ENCODE results near the gene ZNF652.

- TF ChIP-seq, protein P1, sequence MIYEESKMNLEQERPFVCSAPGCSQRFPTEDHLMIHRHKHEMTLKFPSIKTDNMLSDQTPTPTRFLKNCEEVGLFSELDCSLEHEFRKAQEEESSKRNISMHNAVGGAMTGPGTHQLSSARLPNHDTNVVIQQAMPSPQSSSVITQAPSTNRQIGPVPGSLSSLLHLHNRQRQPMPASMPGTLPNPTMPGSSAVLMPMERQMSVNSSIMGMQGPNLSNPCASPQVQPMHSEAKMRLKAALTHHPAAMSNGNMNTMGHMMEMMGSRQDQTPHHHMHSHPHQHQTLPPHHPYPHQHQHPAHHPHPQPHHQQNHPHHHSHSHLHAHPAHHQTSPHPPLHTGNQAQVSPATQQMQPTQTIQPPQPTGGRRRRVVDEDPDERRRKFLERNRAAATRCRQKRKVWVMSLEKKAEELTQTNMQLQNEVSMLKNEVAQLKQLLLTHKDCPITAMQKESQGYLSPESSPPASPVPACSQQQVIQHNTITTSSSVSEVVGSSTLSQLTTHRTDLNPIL (CRISPR knock-in tag; IDR thresholded peaks at IDR 0.05; ENCODE audit: low read depth): no peak
- TF ChIP-seq ZFP30 (CRISPR knock-in tag; IDR thresholded peaks at IDR 0.05): no peak
- no peak for TF ChIP-seq CSDC2 (CRISPR knock-in tag; IDR thresholded peaks at IDR 0.05)
- no peak for TF ChIP-seq ZNF565 (CRISPR knock-in tag; conservative IDR thresholded peaks at IDR 0.05; ENCODE audit: low read depth)
- no peak for TF ChIP-seq TSHZ2 (CRISPR knock-in tag; IDR thresholded peaks at IDR 0.05)
- no peak for TF ChIP-seq ARNTL (CRISPR knock-in tag; IDR thresholded peaks at IDR 0.05; ENCODE audit: borderline replicate concordance, low read depth)
Measured at GRCh38 chr17:49333804-49334203, 28.2 kb downstream of the ZNF652 start.
